ENCODE results near the gene USP17L10. TPM values are rescaled to one million over a fixed set of nuclear protein-coding genes. Genes with fewer than 3 reads are reported as not detected.
"Not testable (repeated sequence)": the region's sequence is repeated elsewhere in the genome, so short reads cannot be mapped to it uniquely, and the experiment has no call there.

The USP17L10 gene
- total RNA-seq, 2 donors from 2014 or later: not detected

DNA sequence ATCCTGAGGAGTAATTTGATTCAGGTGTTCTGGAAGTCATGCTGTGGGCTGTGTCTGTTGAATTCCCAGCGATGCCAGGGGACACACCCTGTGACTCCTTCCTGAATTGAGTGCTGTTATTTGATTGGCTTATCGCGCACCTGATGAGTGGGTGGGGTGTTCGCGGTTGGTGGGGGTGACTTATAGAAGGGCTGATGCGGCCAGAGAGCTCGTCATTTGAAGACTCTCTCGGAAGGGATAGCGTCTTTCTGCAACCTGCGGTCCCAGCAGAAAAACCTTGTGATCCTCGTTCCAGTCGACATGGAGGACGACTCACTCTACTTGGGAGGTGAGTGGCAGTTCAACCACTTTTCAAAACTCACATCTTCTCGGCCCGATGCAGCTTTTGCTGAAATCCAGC lies 47.4 kb downstream of the USP17L10 start, which contains the start of gene USP17L20:
Gene USP17L20 (plus strand): TSS at position 301 of the 400 bp plus-strand sequence. CDS start 0 bp downstream, at position 301.
- H3K9me3 ChIP-seq; DNase-seq; intact Hi-C loops (cut with DNase I); H3K36me3 ChIP-seq; H3K27ac ChIP-seq; H3K4me3 ChIP-seq; H3K27me3 ChIP-seq; H3K9ac ChIP-seq (ENCODE audit: low read depth in 2 of 2, low read length in 2 of 2); H3K4me1 ChIP-seq: not testable (repeated sequence)

Other genes with a start within 250 kb of the USP17L10 start
- gene FAM90A26, start 40.2 kb upstream of the USP17L10 start, total RNA-seq: not detected
- not detected for gene USP17L11, start 4.7 kb downstream of the USP17L10 start, total RNA-seq
- not detected for gene USP17L12, start 9.5 kb downstream of the USP17L10 start, total RNA-seq
- gene USP17L13, start 14.2 kb downstream of the USP17L10 start, total RNA-seq: not detected
- gene USP17L15, start 23.7 kb downstream of the USP17L10 start, total RNA-seq: not detected
- not detected for gene USP17L17, start 33.2 kb downstream of the USP17L10 start, total RNA-seq
- not detected for gene USP17L18, start 38.0 kb downstream of the USP17L10 start, total RNA-seq
- not detected for gene USP17L19, start 42.7 kb downstream of the USP17L10 start, total RNA-seq
- gene USP17L20, start 47.5 kb downstream of the USP17L10 start, total RNA-seq: not detected
- not detected for gene USP17L21, start 52.2 kb downstream of the USP17L10 start, total RNA-seq
- gene USP17L22, start 57.0 kb downstream of the USP17L10 start, total RNA-seq: not detected
- not detected for gene USP17L24, start 114.5 kb downstream of the USP17L10 start, total RNA-seq
- not detected for gene USP17L25, start 119.3 kb downstream of the USP17L10 start, total RNA-seq
- not detected for gene USP17L26, start 124.0 kb downstream of the USP17L10 start, total RNA-seq
- gene USP17L5, start 128.7 kb downstream of the USP17L10 start, total RNA-seq: not detected
- gene USP17L27, start 133.5 kb downstream of the USP17L10 start, total RNA-seq: not detected
- not detected for gene USP17L28, start 138.2 kb downstream of the USP17L10 start, total RNA-seq
- gene USP17L29, start 143.0 kb downstream of the USP17L10 start, total RNA-seq: not detected
- gene USP17L30, start 152.5 kb downstream of the USP17L10 start, total RNA-seq: not detected
- gene DEFB131A, start 233.8 kb downstream of the USP17L10 start, total RNA-seq: not detected

Data from colonic mucosa (tissue), 4 donors.